Colonic mucosa (tissue), 4 donors: ENCODE measurements around the gene PRKAG2. TPM values are rescaled to one million over a fixed set of nuclear protein-coding genes. Genes with fewer than 3 reads are reported as not detected.

Experiments used
- DNase-seq: peaks from one replicate; pipeline ENCODE4 v3.0.0-alpha.2; 2020
- H3K27ac ChIP-seq: fragments of 200-600 bp; one replicate; pipeline ENCODE4 v1.8.0; 2021
- H3K27me3 ChIP-seq: fragments of 200-600 bp; one replicate; pipeline ENCODE4 v1.8.0; 2021
- H3K36me3 ChIP-seq: fragments of 200-600 bp; one replicate; pipeline ENCODE4 v1.8.0; 2021
- H3K4me1 ChIP-seq: fragments of 200-600 bp; one replicate; pipeline ENCODE4 v1.8.0; 2021; ENCODE audit warnings: mild to moderate bottlenecking
- H3K4me3 ChIP-seq: fragments of 200-600 bp; one replicate; pipeline ENCODE4 v1.8.0; 2021
- H3K9ac ChIP-seq, 2 donors: one replicate each; pipeline ENCODE4 v1.7.0; 2013; ENCODE audit warnings: control low read depth in 2 of 2, low read depth in 2 of 2, low read length in 2 of 2
- H3K9me3 ChIP-seq: fragments of 200-600 bp; one replicate; pipeline ENCODE4 v1.8.0; 2021
- intact Hi-C: fragments of 100-400 bp; cut with DNase I; formaldehyde crosslinking; loops from one replicate; pipeline ENCODE4 v1.14.1; 2022
- total RNA-seq, 2 donors: library from RNA; stranded (reverse); fragmentation: NEBNext Ultra II Directional in 1 of 2; extraction: Animal tissue kit (Norgen Biotek cat#: 25700) in 1 of 2; gene quantifications; one replicate each; pipeline ENCODE4 v1.2.1, GENCODE V29; 2021
- TF ChIP-seq, protein P1 (sequence below): fragments of 200-600 bp; IDR thresholded peaks from one replicate; pipeline ENCODE4 v1.8.0; 2022; ENCODE audit warnings: antibody characterized with exemption, mild to moderate bottlenecking
- donor health status: healthy.
- donor health status: DM: no; HTN: no; CAD: no.
- donor health status: DM: no; HTN: no; CAD: no.

PRKAG2 gene
- total RNA-seq, 2 donors from 2014 or later, result 36.3 to 42.0 TPM

DNA sequence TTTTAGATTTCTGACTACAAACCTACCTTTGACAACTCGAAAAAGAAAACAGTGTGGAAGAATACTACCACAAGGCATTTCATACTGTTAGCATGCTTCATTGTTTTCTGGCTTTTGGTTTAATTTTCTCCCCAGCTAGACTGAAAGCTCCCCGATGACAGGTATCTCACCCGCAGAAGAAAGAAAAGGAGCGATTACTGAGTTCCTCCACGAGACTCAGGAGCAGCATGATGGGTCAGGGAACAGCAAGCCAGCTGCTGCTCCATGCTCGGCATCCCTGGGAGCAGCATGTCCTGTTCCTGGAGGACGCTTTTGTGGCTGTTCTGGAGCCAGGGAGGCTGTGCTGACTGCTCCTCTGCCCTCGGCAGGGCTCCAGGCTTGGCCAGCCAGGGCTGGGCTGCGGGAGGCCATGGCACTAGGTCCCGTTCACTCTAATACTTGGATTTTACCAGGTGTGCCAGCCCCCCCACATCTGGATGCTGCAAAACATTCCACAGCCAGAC is 133.4 kb downstream of the PRKAG2 start:
- DNase-seq, result no peak
- no peak overlapping the region for H3K27ac ChIP-seq
- no peak overlapping the region for H3K9ac ChIP-seq
- no peaks in the 10 kb centered on the region for H3K36me3 ChIP-seq
- no peak overlapping the region for H3K4me3 ChIP-seq
- H3K27me3 ChIP-seq, result no peaks in the 10 kb centered on the region
- intact Hi-C loops, result no loop called here
- peaks cover 12% of the 10 kb centered on the region for H3K4me1 ChIP-seq
- H3K9me3 ChIP-seq, result no peaks in the 10 kb centered on the region
- TF ChIP-seq, protein P1, sequence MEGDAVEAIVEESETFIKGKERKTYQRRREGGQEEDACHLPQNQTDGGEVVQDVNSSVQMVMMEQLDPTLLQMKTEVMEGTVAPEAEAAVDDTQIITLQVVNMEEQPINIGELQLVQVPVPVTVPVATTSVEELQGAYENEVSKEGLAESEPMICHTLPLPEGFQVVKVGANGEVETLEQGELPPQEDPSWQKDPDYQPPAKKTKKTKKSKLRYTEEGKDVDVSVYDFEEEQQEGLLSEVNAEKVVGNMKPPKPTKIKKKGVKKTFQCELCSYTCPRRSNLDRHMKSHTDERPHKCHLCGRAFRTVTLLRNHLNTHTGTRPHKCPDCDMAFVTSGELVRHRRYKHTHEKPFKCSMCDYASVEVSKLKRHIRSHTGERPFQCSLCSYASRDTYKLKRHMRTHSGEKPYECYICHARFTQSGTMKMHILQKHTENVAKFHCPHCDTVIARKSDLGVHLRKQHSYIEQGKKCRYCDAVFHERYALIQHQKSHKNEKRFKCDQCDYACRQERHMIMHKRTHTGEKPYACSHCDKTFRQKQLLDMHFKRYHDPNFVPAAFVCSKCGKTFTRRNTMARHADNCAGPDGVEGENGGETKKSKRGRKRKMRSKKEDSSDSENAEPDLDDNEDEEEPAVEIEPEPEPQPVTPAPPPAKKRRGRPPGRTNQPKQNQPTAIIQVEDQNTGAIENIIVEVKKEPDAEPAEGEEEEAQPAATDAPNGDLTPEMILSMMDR, result no peak

DNA sequence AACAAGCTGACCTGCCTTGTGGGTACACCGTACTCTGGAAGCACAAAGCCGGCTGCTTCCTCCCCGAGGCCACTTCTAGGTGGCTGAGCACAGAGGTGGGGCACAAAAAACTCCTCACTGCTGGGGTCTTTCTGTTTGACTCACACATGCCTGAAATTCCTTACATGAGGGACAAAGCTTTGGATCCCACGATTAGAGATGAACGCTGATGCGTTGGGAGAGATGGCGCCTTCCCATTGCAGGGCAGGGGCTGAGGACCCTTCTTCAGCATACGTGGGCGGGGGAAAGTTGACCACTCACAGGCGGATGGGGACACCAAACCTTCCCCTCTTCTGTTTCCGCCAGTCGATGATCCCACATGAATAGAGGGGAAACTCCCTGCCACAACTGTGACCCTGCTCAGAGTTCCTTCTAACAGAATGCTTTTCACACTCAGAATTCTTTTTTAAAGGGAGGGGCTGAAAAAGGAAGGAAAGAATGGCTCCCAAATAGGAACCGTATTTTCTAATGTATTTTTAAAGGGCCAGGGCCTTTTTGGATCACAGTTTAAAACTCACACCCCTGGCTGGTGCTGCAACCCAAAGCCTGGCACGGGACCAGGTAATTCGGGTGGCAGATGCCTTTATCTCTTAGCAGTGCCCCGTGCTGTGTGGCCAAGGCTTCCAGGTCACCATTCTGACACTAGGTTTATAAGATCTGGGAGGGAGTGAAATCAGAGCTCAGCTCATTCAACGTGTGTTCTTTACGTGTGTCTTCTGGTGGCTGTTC is 134.0 kb downstream of the PRKAG2 start:
- H3K27ac ChIP-seq, result no peak overlapping the region
- no peaks in the 10 kb centered on the region for H3K27me3 ChIP-seq
- TF ChIP-seq, protein P1, result no peak
- intact Hi-C loops, result no loop called here
- H3K9me3 ChIP-seq, result no peaks in the 10 kb centered on the region
- no peak for DNase-seq
- no peaks in the 10 kb centered on the region for H3K36me3 ChIP-seq
- H3K4me3 ChIP-seq, result no peak overlapping the region
- H3K4me1 ChIP-seq, result peaks cover 12% of the 10 kb centered on the region
- H3K9ac ChIP-seq, result no peak overlapping the region

DNA sequence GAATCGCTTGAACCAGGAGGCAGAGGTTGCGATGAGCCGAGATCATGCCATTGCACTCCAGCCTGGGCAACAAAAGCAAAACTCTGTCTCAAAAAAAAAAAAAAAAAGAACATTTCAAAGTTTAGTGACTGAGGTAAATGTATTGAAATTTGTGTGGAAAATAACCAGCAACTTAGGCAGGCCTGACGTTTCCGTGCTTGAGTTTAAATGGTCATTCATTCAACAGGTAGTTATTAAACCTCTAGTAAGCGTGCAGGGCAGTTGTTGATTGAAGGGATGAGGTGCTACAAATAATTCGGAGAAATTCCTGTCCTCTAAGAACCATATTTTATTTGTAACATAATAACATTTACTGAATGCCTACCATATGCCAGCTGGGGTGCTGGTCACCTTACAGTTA is 135.3 kb downstream of the PRKAG2 start:
- H3K4me1 ChIP-seq, result peaks cover 12% of the 10 kb centered on the region
- intact Hi-C loops, result no loop called here
- no peak overlapping the region for H3K9ac ChIP-seq
- no peak overlapping the region for H3K4me3 ChIP-seq
- H3K27me3 ChIP-seq, result no peaks in the 10 kb centered on the region
- H3K36me3 ChIP-seq, result no peaks in the 10 kb centered on the region
- TF ChIP-seq, protein P1, result no peak
- no peak overlapping the region for H3K27ac ChIP-seq
- H3K9me3 ChIP-seq, result no peaks in the 10 kb centered on the region
- DNase-seq, result no peak

DNA sequence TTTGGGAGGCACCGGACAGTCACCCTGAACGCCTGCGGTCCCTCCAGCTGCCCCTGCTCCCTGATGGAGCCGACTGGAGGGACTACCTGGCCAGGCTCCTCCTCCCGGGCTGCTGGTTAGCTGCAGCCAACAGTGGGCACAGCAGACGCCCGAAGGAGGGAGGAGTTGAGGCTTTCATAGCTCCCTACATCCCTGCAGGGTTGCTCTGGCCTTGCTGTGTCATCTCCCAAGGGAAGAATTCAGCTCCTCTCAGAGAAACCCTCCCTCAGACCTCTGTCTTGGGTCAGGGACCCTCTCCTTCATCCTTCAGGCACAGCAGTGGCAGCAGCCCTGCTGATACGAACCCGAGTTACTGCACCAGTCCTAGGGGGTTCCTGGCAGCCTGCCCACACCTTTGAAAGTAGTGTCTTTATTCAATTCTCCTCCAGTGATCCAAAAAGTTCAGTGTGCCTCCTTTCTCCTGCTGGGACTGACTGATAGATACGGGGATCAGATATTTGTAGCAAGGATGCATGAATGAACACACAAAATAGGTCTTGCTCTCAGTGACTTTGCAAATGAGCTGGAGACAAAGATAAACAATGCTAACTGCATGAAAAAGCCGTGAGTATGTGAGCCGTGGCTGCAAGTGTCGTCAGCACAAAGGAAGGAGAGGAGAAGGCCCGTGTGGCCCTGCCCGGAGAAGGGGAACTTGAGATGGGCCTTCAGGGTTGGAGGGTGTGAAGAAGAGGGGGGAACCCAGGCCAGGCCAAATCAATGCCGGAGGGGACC is 136.6 kb downstream of the PRKAG2 start:
- H3K27ac ChIP-seq, result no peak overlapping the region
- intact Hi-C loops, result no loop called here
- H3K36me3 ChIP-seq, result no peaks in the 10 kb centered on the region
- no peak for DNase-seq
- H3K4me1 ChIP-seq, result peaks cover 7% of the 10 kb centered on the region
- TF ChIP-seq, protein P1, result no peak
- no peak overlapping the region for H3K9ac ChIP-seq
- no peak overlapping the region for H3K4me3 ChIP-seq
- H3K9me3 ChIP-seq, result no peaks in the 10 kb centered on the region
- H3K27me3 ChIP-seq, result no peaks in the 10 kb centered on the region

DNA sequence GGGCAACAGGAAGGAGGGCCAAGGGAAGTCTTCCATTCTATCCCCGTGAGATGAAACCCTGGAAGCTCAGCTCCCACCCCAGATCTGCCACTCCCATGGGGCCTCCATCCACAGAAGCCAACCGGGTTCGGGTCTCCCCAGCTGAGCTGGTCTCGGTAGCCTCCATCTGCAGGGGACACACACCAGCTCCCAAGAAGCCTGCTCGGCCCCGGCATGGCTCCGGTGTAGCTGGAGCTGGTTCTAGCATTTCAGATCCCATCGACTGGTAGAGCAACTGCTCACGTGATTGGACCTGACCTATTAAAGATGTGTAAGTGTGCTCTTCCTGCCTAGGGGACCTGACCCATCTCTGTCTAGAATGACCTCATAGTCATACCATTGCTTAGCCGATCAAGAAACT is 138.0 kb downstream of the PRKAG2 start:
- Histone ChIP-seq H3K9me3 (no peaks in the 10 kb centered on the region), H3K4me3 (no peak overlapping the region), H3K36me3 (no peaks in the 10 kb centered on the region), H3K27ac (no peak overlapping the region), H3K27me3 (no peaks in the 10 kb centered on the region), H3K9ac (no peak overlapping the region), H3K4me1 (no peaks in the 10 kb centered on the region)
- TF ChIP-seq, protein P1, result no peak
- DNase-seq, result no peak
- intact Hi-C loops, result no loop called here
